Stomach (tissue), 4 donors: ENCODE data around the gene ANKRD33.

Experiments used
- CTCF ChIP-seq, 7 experiments: fragments of 450-650 bp in 4 of 7; fragments of 200-600 bp in 3 of 7; sonication (generic) in 3 of 7; IDR thresholded peaks; one replicate each; pipeline ENCODE4 v1.5.1; 2016 to 2019; ENCODE audit warnings: antibody characterized with exemption in 7 of 7, control low read depth in 2 of 7, mild to moderate bottlenecking in 1 of 7
- EP300 ChIP-seq: sonication (generic); formaldehyde crosslinking; IDR thresholded peaks from one replicate; pipeline ENCODE4 v1.6.1; 2017; ENCODE audit warnings: antibody characterized with exemption
- POLR2A ChIP-seq, 4 donors: fragments of 450-650 bp; IDR thresholded peaks; one replicate each; pipeline ENCODE4 v1.6.1; 2016; ENCODE audit warnings: antibody characterized with exemption in 4 of 4, control low read depth in 2 of 4, mild to moderate bottlenecking in 1 of 4, moderate library complexity in 1 of 4

- TF ChIP-seq EP300 (no peak), CTCF (IDR thresholded peaks at IDR 0.05) (no peak), POLR2A (IDR thresholded peaks at IDR 0.05) (no peak)
These were observed 46.2 kb upstream of the ANKRD33 start for GRCh38 chr12:51841727-51842126.
